Muscle layer of duodenum (tissue), 2 donors: ENCODE measurements around the gene LZTR1.

Source experiments
- H3K27ac ChIP-seq: one replicate; pipeline ENCODE4 v1.7.0; 2013; ENCODE audit warnings: mild to moderate bottlenecking, low read length
- H3K27me3 ChIP-seq: one replicate; pipeline ENCODE4 v1.7.0; 2013; ENCODE audit warnings: low read depth, mild to moderate bottlenecking, control low read depth, low read length
- H3K36me3 ChIP-seq, 2 donors: one replicate each; pipeline ENCODE4 v1.7.0; 2013; ENCODE audit warnings: low read length in 2 of 2, control low read depth in 1 of 2, mild to moderate bottlenecking in 1 of 2; ENCODE audit not compliant: insufficient read depth in 2 of 2, control insufficient read depth in 1 of 2
- H3K4me1 ChIP-seq, 2 donors: one replicate each; pipeline ENCODE4 v1.7.0; 2013; ENCODE audit warnings: low read length in 2 of 2, mild to moderate bottlenecking in 2 of 2, control low read depth in 1 of 2, moderate library complexity in 1 of 2; ENCODE audit not compliant: insufficient read depth in 2 of 2, control insufficient read depth in 1 of 2
- H3K4me3 ChIP-seq, 2 donors: one replicate each; pipeline ENCODE4 v1.7.0; 2013; ENCODE audit warnings: low read length in 2 of 2, low read depth in 1 of 2, mild to moderate bottlenecking in 1 of 2
- H3K9me3 ChIP-seq, 2 donors: one replicate each; pipeline ENCODE4 v1.7.0; 2013; ENCODE audit warnings: low read length in 2 of 2, control low read depth in 1 of 2, mild to moderate bottlenecking in 1 of 2; ENCODE audit not compliant: control insufficient read depth in 1 of 2
- donor health status: healthy.

LZTR1 gene

DNA sequence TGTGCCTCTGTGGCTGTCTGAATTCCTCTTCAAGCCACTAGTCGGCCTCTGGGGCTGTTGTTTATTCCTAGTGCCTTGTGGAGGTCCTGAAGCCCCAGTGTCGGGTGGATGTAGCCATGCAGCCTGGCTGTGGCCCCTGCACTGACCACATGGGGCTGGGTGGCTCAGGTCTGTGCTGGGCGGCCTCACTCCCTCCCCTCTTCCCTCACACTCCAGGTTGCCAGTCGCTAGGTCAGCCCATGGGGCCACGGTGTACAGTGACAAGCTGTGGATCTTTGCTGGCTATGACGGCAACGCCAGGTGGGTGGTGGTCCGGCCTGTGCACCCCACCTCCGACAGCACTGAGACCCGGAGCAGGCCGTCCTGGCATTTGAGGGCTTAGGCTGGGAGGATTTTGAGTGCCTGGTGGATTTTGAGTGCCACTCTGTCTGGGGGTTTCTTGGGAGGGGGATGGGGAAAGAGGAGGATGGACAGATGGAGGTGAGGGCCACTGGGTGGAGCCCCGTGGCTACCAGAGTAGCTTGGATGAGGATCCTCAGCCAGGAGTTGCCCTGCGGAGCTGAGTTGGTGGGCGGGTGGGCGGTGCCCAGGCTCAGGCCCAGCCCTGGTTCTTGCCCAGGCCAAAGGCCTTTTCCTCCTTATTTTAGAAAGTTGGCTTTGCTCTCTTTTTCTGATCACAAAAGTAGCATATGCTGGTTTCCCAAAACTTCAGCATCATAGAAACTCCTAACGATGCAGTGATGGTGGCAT, 6.7 kb downstream of the LZTR1 start:
- Histone ChIP-seq H3K36me3 (peaks cover 18 to 61% of the 10 kb centered on the region in 2 donors), H3K4me1 (peaks cover 0 to 5% of the 10 kb centered on the region in 2 donors), H3K9me3 (no peaks in the 10 kb centered on the region), H3K4me3 (no peak overlapping the region), H3K27ac (no peak overlapping the region), H3K27me3 (no peaks in the 10 kb centered on the region)

GRCh38 chr22:20989323-20990138, 7.4 kb downstream of the LZTR1 start:
- H3K36me3 ChIP-seq, result peaks cover 13 to 69% of the 10 kb centered on the region in 2 donors
- H3K9me3 ChIP-seq, result no peaks in the 10 kb centered on the region
- H3K27me3 ChIP-seq, result no peaks in the 10 kb centered on the region
- H3K4me1 ChIP-seq, result no peaks in the 10 kb centered on the region
- no peak overlapping the region for H3K27ac ChIP-seq
- no peak overlapping the region for H3K4me3 ChIP-seq

DNA sequence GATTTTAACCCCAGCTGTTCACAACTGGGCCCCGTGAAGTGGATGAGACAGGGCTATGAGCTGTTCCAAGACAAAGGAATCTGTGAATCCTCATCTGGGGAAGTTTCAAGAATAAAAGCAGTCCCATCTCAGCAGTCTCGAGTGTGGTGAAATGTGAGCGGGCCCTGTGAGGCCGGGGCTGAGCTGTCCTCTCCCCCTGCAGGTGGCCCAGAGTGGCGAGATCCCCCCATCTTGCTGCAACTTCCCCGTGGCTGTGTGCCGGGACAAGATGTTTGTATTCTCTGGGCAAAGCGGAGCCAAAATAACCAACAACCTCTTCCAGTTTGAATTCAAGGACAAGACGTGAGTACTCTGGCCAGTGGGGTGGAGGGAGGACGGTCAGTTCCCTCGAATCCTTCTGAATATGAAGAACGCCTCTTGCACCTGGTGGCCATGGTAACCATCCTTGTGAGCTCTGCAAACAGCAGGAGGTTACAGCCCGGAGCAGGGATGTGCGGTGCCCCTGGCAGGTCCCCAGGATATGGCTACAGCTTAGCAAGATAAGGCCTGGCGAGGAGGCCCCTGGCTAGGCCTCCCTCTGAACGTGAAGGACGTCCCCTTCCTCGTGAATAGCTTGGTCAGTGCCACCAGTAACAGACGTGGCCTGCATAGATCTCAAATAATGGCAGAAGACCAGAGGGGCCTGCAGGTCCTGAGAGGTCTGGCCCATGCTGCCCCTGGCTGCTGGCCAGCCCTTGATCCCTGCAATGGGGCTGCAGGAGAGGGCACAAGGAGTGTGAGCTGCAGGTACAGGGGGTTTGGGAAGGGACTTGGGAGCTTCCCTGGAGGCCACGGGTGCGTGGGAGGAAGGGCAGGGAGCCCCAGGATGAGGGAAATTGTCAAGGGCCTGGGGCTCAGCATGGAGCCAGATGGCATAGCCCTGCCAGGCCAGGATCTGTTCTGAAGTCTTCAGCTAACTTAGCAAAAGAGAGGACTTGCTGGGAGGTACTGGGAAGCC, 8.4 kb downstream of the LZTR1 start:
- Histone ChIP-seq H3K36me3 (peaks cover 13 to 75% of the 10 kb centered on the region in 2 donors), H3K4me1 (no peaks in the 10 kb centered on the region), H3K27me3 (no peaks in the 10 kb centered on the region), H3K9me3 (no peaks in the 10 kb centered on the region), H3K4me3 (no peak overlapping the region), H3K27ac (no peak overlapping the region)

DNA sequence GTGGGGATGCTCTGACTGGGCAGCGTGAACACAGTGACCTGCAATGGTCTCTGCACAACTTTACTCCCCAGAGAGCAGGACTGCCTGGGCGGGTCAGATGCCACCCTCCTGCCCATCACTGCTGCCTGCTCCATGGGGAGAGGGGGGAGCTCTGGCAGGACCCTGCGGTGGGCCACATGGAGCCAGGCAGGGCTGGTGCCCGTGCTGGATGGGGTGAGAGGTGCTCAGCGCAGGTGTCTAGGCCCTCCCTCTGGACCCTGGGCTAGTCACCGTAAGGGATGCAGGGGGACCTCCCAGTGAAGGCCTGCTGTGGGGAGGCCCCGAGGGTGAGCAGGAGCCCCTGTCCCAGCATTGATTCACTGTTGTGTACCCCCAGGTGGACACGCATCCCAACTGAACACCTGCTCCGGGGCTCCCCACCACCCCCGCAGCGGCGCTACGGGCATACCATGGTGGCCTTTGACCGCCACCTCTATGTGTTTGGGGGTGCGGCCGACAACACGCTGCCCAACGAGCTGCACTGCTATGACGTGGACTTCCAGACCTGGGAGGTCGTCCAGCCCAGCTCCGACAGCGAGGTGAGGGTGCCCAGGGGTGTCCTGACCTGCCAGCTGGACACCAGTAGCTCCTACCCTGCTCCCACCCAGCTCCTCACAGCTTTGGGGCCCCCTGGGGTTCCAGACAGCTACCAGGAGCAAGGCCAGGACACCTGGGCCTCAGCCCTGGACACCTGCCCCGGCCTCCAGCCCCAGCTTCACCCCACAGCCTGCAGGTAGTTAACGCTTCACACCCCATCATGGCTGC, 9.4 kb downstream of the LZTR1 start:
- no peaks in the 10 kb centered on the region for H3K4me1 ChIP-seq
- no peaks in the 10 kb centered on the region for H3K9me3 ChIP-seq
- H3K27ac ChIP-seq, result no peak overlapping the region
- H3K4me3 ChIP-seq, result no peak overlapping the region
- no peaks in the 10 kb centered on the region for H3K27me3 ChIP-seq
- H3K36me3 ChIP-seq, result peaks cover 17 to 77% of the 10 kb centered on the region in 2 donors

- Histone ChIP-seq H3K36me3 (peaks cover 17 to 78% of the 10 kb centered on the region in 2 donors), H3K4me3 (no peak overlapping the region), H3K9me3 (no peaks in the 10 kb centered on the region), H3K27me3 (no peaks in the 10 kb centered on the region), H3K4me1 (no peaks in the 10 kb centered on the region), H3K27ac (no peak overlapping the region)
Measured at GRCh38 chr22:20992056-20992442, 10.0 kb downstream of the LZTR1 start.

- Histone ChIP-seq H3K9me3 (no peaks in the 10 kb centered on the region), H3K4me1 (no peaks in the 10 kb centered on the region), H3K27me3 (no peaks in the 10 kb centered on the region), H3K4me3 (no peak overlapping the region), H3K27ac (no peak overlapping the region), H3K36me3 (peaks cover 17 to 79% of the 10 kb centered on the region in 2 donors)
Measured at GRCh38 chr22:20992456-20993303, 10.6 kb downstream of the LZTR1 start.

DNA sequence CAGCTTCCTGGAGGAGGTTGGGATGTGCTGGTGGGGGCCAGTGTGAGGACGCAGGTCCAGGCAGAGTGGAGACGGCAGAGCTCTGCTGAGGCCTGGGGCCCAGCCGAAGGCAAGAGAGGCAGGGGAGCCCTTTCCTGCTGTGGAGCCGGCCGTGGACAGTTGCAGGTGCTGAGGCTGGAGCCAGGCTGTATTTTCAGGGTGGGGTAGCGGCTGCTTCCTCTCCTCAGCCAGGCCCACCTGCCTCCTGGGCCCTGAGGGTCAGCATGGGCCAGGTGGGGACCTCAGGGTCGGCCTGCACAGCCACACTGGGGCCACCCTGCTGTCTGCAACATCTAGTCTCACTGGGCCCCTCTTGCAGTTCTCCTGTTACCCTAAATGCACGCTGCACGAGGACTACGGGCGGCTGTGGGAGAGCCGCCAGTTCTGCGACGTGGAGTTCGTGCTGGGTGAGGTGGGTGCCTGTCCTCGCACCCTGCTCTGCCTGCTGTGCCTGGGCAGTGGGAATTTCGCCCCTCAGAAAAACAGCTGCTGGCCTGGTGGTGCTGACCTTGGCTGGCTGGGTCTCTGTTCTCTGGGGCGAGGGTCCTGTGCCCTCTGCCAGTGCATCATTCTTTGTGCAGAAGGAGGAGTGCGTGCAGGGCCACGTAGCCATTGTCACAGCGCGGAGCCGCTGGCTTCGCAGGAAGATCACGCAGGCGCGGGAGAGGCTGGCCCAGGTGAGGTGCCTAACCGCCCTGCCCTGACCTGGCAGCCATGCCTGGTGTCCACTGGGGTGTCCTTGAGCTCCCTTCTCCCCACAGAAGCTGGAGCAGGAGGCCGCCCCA, 11.4 kb downstream of the LZTR1 start:
- Histone ChIP-seq H3K27me3 (no peaks in the 10 kb centered on the region), H3K9me3 (no peaks in the 10 kb centered on the region), H3K36me3 (peaks cover 17 to 81% of the 10 kb centered on the region in 2 donors), H3K4me1 (no peaks in the 10 kb centered on the region), H3K4me3 (no peak overlapping the region), H3K27ac (no peak overlapping the region)

- Histone ChIP-seq H3K4me1 (no peaks in the 10 kb centered on the region), H3K27me3 (no peaks in the 10 kb centered on the region), H3K36me3 (peaks cover 17 to 89% of the 10 kb centered on the region in 2 donors), H3K4me3 (no peak overlapping the region), H3K27ac (no peak overlapping the region), H3K9me3 (no peaks in the 10 kb centered on the region)
Measured at GRCh38 chr22:20994128-20994901, 12.2 kb downstream of the LZTR1 start.

DNA sequence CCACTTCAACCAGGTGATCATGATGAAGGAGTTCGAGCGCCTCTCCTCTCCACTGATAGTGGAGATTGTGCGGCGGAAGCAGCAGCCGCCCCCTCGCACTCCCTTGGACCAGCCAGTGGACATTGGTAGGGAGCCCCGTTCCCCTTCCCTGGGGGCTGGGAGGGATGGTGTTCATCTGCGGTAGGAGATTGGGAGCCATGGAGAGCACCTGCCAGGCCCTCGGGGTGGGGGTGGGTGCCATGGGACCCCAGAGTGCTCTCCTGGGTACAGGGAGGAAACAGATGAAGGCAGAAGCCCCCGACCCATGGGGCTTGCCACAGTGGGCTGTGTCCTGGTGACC, 12.8 kb downstream of the LZTR1 start:
- Histone ChIP-seq H3K27ac (no peak overlapping the region), H3K36me3 (peaks cover 17 to 94% of the 10 kb centered on the region in 2 donors), H3K4me1 (peaks cover 0 to 5% of the 10 kb centered on the region in 2 donors), H3K27me3 (no peaks in the 10 kb centered on the region), H3K9me3 (no peaks in the 10 kb centered on the region), H3K4me3 (no peak overlapping the region)
